Ovary (tissue), 3 donors: ENCODE data around the gene TDP1.

Experiments
- POLR2A ChIP-seq: fragments of 450-650 bp; IDR thresholded peaks from one replicate; pipeline ENCODE4 v1.6.1; 2017; ENCODE audit warnings: antibody characterized with exemption, mild to moderate bottlenecking, moderate library complexity
- TF ChIP-seq, protein P1 (sequence below), 3 donors: fragments of 450-650 bp in 2 of 3; fragments of 200-600 bp in 1 of 3; IDR thresholded peaks; one replicate each; pipeline versions ENCODE4 v1.5.1 to v1.8.0; 2016 to 2022; ENCODE audit warnings: antibody characterized with exemption in 3 of 3, mild to moderate bottlenecking in 1 of 3
- donor health status: DM: no; HTN: no; CAD: no.

DNA sequence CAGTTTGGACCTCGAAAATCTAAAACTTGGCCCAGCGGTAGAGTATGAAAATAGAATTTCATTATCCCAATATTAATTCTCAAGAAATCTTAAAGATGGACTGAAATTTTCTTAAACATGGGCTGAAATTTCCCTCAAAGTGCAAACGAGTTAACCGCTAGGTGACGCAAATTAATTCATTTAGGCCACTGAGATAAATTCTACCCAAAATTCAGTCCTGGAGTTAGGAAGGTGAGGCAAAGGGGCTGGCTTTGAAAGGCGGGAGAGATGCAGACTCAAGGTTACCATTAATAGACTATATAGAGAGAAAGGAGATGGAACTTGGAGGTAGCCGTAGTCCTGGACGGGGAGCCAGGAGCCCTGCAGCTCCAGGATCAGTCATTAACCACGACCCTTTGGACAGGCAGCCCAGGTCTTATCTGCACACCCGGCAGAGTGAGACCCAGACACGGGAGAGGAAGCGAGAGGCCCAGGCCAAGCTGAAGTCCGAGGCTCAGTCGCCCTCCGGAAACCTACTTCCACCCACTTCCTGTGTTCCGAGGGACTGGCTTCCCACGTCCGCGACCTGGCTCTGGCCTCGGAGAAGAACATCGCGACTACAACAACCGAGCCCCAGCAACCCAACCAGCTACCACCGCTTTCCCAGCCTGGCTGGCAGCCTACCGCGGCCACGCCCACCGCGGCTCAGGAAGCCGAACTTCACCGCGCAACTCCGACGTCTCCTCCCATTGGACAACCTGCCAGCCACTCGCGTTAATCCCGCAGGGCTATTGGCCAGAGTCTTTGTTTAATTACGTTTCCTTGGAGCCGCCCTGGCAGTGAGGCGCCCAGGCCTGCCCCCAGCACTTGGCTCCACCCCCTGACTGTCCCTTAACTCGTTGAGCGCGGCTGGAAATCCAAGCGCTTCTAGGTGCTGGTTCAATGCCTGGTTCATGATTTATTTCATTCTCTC, 1.4 kb upstream of the TDP1 start, which contains the start of gene EFCAB11:
- TF ChIP-seq, protein P1, sequence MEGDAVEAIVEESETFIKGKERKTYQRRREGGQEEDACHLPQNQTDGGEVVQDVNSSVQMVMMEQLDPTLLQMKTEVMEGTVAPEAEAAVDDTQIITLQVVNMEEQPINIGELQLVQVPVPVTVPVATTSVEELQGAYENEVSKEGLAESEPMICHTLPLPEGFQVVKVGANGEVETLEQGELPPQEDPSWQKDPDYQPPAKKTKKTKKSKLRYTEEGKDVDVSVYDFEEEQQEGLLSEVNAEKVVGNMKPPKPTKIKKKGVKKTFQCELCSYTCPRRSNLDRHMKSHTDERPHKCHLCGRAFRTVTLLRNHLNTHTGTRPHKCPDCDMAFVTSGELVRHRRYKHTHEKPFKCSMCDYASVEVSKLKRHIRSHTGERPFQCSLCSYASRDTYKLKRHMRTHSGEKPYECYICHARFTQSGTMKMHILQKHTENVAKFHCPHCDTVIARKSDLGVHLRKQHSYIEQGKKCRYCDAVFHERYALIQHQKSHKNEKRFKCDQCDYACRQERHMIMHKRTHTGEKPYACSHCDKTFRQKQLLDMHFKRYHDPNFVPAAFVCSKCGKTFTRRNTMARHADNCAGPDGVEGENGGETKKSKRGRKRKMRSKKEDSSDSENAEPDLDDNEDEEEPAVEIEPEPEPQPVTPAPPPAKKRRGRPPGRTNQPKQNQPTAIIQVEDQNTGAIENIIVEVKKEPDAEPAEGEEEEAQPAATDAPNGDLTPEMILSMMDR (IDR thresholded peaks at IDR 0.05), result no peak
- no peak for TF ChIP-seq POLR2A
